A673 (cell line): Measurements from ENCODE around the gene TMEM233.

ENCODE experiments used
- EZH2 ChIP-seq: fragments of 200-600 bp; sonication (generic); IDR thresholded peaks from 2 replicates; pipeline ENCODE4 v1.6.1; 2017; ENCODE audit warnings: borderline replicate concordance, low read depth, mild to moderate bottlenecking, mixed read lengths, antibody characterized with exemption, low read length; ENCODE audit not compliant: poor library complexity, severe bottlenecking
- TF ChIP-seq, protein P1 (sequence below): fragments of 300-800, 200-600 bp; sonication (generic); conservative IDR thresholded peaks from 2 replicates; pipeline ENCODE4 v1.5.1; 2017; ENCODE audit warnings: low read depth, mild to moderate bottlenecking, antibody characterized with exemption, low read length, moderate library complexity, mixed read lengths

DNA sequence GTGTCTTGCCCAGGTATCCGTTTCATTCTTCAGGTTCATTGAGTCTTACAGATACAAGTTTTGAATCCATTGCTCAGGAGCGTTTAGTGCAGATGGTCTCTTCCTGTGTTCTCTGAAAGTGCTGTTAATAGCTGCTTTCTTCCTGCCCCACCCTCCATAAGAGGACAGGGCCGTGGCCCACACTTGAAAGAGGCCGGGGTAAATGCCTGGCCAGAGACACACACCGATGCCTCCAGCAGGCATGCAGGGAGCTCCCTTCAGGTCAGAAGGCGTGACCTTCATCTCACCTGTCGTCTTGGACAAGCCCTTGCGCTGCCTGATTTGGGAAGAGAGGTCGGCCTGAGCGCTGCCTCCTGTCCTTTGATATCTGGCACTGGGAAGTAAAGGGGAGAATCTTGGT, 85.9 kb downstream of the TMEM233 start:
- no peak for TF ChIP-seq EZH2
- TF ChIP-seq, protein P1, sequence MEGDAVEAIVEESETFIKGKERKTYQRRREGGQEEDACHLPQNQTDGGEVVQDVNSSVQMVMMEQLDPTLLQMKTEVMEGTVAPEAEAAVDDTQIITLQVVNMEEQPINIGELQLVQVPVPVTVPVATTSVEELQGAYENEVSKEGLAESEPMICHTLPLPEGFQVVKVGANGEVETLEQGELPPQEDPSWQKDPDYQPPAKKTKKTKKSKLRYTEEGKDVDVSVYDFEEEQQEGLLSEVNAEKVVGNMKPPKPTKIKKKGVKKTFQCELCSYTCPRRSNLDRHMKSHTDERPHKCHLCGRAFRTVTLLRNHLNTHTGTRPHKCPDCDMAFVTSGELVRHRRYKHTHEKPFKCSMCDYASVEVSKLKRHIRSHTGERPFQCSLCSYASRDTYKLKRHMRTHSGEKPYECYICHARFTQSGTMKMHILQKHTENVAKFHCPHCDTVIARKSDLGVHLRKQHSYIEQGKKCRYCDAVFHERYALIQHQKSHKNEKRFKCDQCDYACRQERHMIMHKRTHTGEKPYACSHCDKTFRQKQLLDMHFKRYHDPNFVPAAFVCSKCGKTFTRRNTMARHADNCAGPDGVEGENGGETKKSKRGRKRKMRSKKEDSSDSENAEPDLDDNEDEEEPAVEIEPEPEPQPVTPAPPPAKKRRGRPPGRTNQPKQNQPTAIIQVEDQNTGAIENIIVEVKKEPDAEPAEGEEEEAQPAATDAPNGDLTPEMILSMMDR, result no peak
